Natural killer cell (primary cell): ENCODE measurements around the gene RFX2. TPM values are rescaled to one million over a fixed set of nuclear protein-coding genes. Genes with fewer than 3 reads are reported as not detected.

Experiments used
- ATAC-seq, 3 donors: fragments of 150-1000 bp in 2 of 3; fragments of 200-7000 bp in 1 of 3; cut with Tn5 transposase; 1 replicate in 1 of 3; 2 replicates in 2 of 3; pipeline ENCODE4 v1.10.0; 2021; ENCODE audit warnings: mild to moderate bottlenecking in 2 of 3, moderate library complexity in 2 of 3
- DNase-seq, 2 donors: peaks; one replicate each; pipeline versions ENCODE4 v3.0.0 to v3.0.0-alpha.2; 2013 to 2021; ENCODE audit warnings: mixed read lengths in 1 of 2
- H3K27ac ChIP-seq: one replicate; pipeline ENCODE4 v1.5.1; 2013; ENCODE audit warnings: mild to moderate bottlenecking, low read length
- H3K27me3 ChIP-seq: one replicate; pipeline ENCODE4 v1.6.1; 2013; ENCODE audit warnings: low read length; ENCODE audit not compliant: control insufficient read depth, insufficient read depth
- H3K36me3 ChIP-seq: one replicate; pipeline ENCODE4 v1.6.1; 2013; ENCODE audit warnings: low read length; ENCODE audit not compliant: control insufficient read depth, insufficient read depth
- H3K4me1 ChIP-seq: one replicate; pipeline ENCODE4 v1.6.1; 2013; ENCODE audit warnings: low read length; ENCODE audit not compliant: control insufficient read depth, insufficient read depth
- H3K4me3 ChIP-seq: one replicate; pipeline ENCODE4 v1.5.1; 2013; ENCODE audit warnings: low read length
- H3K9me3 ChIP-seq: one replicate; pipeline ENCODE4 v1.6.1; 2013; ENCODE audit warnings: low read length; ENCODE audit not compliant: control insufficient read depth, insufficient read depth
- H3K27ac Mint-ChIP-seq, 2 donors: one replicate each; pipeline ENCODE4 v1.8.0; 2022; ENCODE audit warnings: mild to moderate bottlenecking in 2 of 2, mixed read lengths in 2 of 2, moderate library complexity in 1 of 2
- H3K27me3 Mint-ChIP-seq, 2 donors: one replicate each; pipeline ENCODE4 v1.8.0; 2022; ENCODE audit warnings: low read depth in 2 of 2, mixed read lengths in 2 of 2
- H3K36me3 Mint-ChIP-seq: one replicate; pipeline ENCODE4 v1.8.0; 2022; ENCODE audit warnings: mixed read lengths
- H3K4me1 Mint-ChIP-seq, 2 donors: one replicate each; pipeline ENCODE4 v1.8.0; 2022; ENCODE audit warnings: mixed read lengths in 2 of 2
- H3K4me3 Mint-ChIP-seq: one replicate; pipeline ENCODE4 v1.8.0; 2022; ENCODE audit warnings: mild to moderate bottlenecking, moderate library complexity, mixed read lengths
- H3K9me3 Mint-ChIP-seq, 2 donors: one replicate each; pipeline ENCODE4 v1.8.0; 2022; ENCODE audit warnings: mixed read lengths in 2 of 2
- CTCF ChIP-seq: fragments of 200-600 bp; IDR thresholded peaks from one replicate; pipeline ENCODE4 v1.8.0; 2022; ENCODE audit warnings: antibody characterized with exemption
- WGBS: methylation state at CpG from one replicate; pipeline ENCODE4 v1.1.7; 2013; ENCODE audit warnings: missing lambda C conversion rate; ENCODE audit not compliant: insufficient coverage; 5-methylcytosine and 5-hydroxymethylcytosine counted together
- intact Hi-C: fragments of 100-400 bp; cut with micrococcal nuclease; formaldehyde crosslinking; loops from one replicate; pipeline ENCODE4 v1.14.2; 2022
- total RNA-seq, 4 donors: library from RNA; stranded (reverse); fragments of 120-200 nt in 1 of 4; gene quantifications; one replicate each; pipeline versions ENCODE4 v1.2.3 to v1.2.4, GENCODE V29; 2013 to 2022

RFX2 gene
- total RNA-seq, 3 donors from 2014 or later (not counting 1 experiment from before 2014, with no cell fraction given), result 2.4 to 4.6 (median 4.1) TPM

DNA sequence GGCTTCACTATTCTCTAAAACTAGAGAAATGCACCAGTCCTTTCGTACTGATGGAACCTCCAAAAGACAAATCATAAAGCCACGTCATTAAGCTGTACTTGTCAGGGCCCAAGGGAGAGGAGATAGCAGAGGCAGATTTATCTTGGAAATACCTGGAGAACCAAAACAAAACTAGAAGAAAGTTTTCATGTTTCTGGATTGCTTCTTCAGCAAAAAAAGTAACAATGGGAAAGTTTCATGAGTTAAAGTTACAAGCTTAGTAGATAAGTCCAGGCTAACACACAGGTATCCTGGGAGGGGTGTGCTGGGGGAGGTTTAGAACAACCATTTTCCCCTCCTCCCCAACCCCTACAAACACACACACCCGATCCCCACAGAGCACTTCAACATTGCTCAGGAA, 154.0 kb downstream of the RFX2 start:
- Mint-ChIP-seq H3K27me3 (no peaks in the 10 kb centered on the region), H3K4me3 (no peak overlapping the region)
- H3K27ac ChIP-seq, result no peak overlapping the region

DNA sequence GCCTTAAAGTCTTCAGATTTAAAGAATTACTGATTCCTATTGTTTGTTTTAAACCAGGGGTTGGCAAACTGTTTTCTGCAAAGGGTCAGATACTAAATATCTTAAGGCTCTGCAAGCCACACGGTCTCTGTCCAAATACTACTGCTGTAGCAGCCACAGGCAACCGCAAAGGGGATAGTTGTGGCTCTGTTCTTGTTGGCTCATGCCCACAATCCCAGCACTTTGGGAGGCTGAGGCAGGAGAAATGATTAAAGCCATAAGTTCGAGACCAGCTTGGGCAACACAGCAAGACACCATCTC, 154.7 kb downstream of the RFX2 start:
- no peak overlapping the region for H3K27ac ChIP-seq
- ATAC-seq (no peak), DNase-seq (no peak)
- H3K9me3 ChIP-seq, result no peaks in the 10 kb centered on the region
- H3K4me3 ChIP-seq, result no peak overlapping the region
- H3K4me1 Mint-ChIP-seq, result peaks cover 73 to 85% of the 10 kb centered on the region in 2 donors
- no peaks in the 10 kb centered on the region for H3K36me3 Mint-ChIP-seq
- peaks cover 62% of the 10 kb centered on the region for H3K4me1 ChIP-seq
- no peak overlapping the region for H3K4me3 Mint-ChIP-seq
- no peaks in the 10 kb centered on the region for H3K27me3 ChIP-seq
- no peaks in the 10 kb centered on the region for H3K36me3 ChIP-seq
- H3K27me3 Mint-ChIP-seq, result no peaks in the 10 kb centered on the region
- peak overlapping the region in 1 of 2 donors; percentile 56 for H3K27ac Mint-ChIP-seq
- 83% methylated on average over 2 of the region's 3 CpGs for WGBS
- H3K9me3 Mint-ChIP-seq, result no peaks in the 10 kb centered on the region
- intact Hi-C loops, result no loop called here
- TF ChIP-seq CTCF, result no peak

More for the DNA sequence above, 154.0 kb downstream of the RFX2 start:
- intact Hi-C loops, result no loop called here
- Histone ChIP-seq H3K4me3 (no peak overlapping the region), H3K4me1 (peaks cover 67% of the 10 kb centered on the region), H3K36me3 (no peaks in the 10 kb centered on the region), H3K9me3 (no peaks in the 10 kb centered on the region), H3K27me3 (no peaks in the 10 kb centered on the region)
- TF ChIP-seq CTCF, result no peak
- DNase-seq, result no peak
- H3K36me3 Mint-ChIP-seq, result no peaks in the 10 kb centered on the region
- WGBS, result 88% methylated on average over 3 of the region's 3 CpGs
- H3K9me3 Mint-ChIP-seq, result no peaks in the 10 kb centered on the region
- peak overlapping the region; percentile 19 to 56 for H3K27ac Mint-ChIP-seq
- no peak for ATAC-seq
- H3K4me1 Mint-ChIP-seq, result peaks cover 73 to 84% of the 10 kb centered on the region in 2 donors

- peaks cover 78 to 87% of the 10 kb centered on the region in 2 donors for H3K4me1 Mint-ChIP-seq
- no peaks in the 10 kb centered on the region for H3K27me3 ChIP-seq
- WGBS, result 78% methylated on average over 6 of the region's 6 CpGs
- H3K4me1 ChIP-seq, result peaks cover 63% of the 10 kb centered on the region
- ATAC-seq (no peak), DNase-seq (no peak)
- H3K36me3 ChIP-seq, result peaks cover 3% of the 10 kb centered on the region
- H3K4me3 ChIP-seq, result no peak overlapping the region
- H3K9me3 Mint-ChIP-seq, result no peaks in the 10 kb centered on the region
- H3K27me3 Mint-ChIP-seq, result no peaks in the 10 kb centered on the region
- intact Hi-C loops, result no loop called here
- no peaks in the 10 kb centered on the region for H3K9me3 ChIP-seq
- no peaks in the 10 kb centered on the region for H3K36me3 Mint-ChIP-seq
- peak overlapping the region; percentile 83 for H3K4me3 Mint-ChIP-seq
- no peak for TF ChIP-seq CTCF
- peak overlapping the region; percentile 68 for H3K27ac ChIP-seq
- peak overlapping the region; percentile 84 to 90 for H3K27ac Mint-ChIP-seq
Observed at GRCh38 chr19:5954293-5954692, 156.0 kb downstream of the RFX2 start.

DNA sequence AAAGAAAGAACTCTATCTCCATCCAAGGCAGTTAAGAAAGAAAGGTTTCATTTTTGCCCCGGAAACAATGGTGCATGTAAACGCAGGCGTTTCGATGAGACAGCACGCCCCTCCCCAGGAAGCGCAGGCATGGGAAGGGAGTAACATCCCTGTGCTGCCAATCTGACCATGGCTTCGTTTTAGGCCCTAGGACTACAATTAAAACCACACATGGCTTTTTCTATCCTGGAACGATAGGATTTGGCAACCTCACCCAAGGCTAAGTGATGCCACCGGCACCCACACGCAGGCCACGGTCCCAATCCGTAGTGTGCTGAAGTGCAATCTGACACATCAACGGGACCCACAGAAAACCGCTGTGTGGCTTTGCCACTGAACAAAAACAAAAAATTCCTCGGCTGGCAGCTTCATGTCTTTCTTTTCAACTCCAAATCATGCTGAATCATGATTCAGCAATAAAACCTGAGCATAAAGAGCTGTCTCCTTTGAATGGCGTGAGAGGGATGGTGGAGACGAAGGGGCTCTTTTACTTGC, 156.6 kb downstream of the RFX2 start:
- Mint-ChIP-seq H3K9me3 (no peaks in the 10 kb centered on the region), H3K27ac (peak overlapping the region; percentile 84 to 90), H3K4me1 (peaks cover 82 to 87% of the 10 kb centered on the region in 2 donors), H3K27me3 (no peaks in the 10 kb centered on the region), H3K4me3 (peak overlapping the region; percentile 83), H3K36me3 (no peaks in the 10 kb centered on the region)
- H3K9me3 ChIP-seq, result no peaks in the 10 kb centered on the region
- H3K4me1 ChIP-seq, result peaks cover 61% of the 10 kb centered on the region
- WGBS, result 28% methylated on average over 17 of the region's 17 CpGs
- no peak for TF ChIP-seq CTCF
- peaks cover 3% of the 10 kb centered on the region for H3K36me3 ChIP-seq
- H3K27ac ChIP-seq, result peak overlapping the region; percentile 68
- ATAC-seq (peak; percentile 40 to 48 (median 41)), DNase-seq (peak in 1 of 2 donors; percentile 49)
- intact Hi-C loops, result loop anchor here (1.0 kb wide), 1 partner anchor 9 kb away; no protein-coding TSS in a partner anchor
- no peaks in the 10 kb centered on the region for H3K27me3 ChIP-seq
- H3K4me3 ChIP-seq, result no peak overlapping the region
